Endothelial cell of umbilical vein (primary cell): ENCODE measurements around the gene HNRNPA2B1.
"Not testable (repeated sequence)": the region's sequence is repeated elsewhere in the genome, so short reads cannot be mapped to it uniquely, and the experiment has no call there.

Source experiments
- CTCF ChIP-seq, 2 donors: IDR thresholded peaks; 1 replicate in 1 of 2; 2 replicates in 1 of 2; pipeline ENCODE4 v1.5.1; 2011; ENCODE audit warnings: low read length in 2 of 2, mild to moderate bottlenecking in 2 of 2, moderate library complexity in 2 of 2, control low read depth in 1 of 2, inconsistent platforms in 1 of 2, low read depth in 1 of 2; ENCODE audit not compliant: insufficient read depth in 1 of 2; ENCODE audit errors: extremely low read depth in 1 of 2
- EZH2 ChIP-seq: IDR thresholded peaks from 2 replicates; pipeline ENCODE4 v1.6.1; 2012; ENCODE audit warnings: borderline replicate concordance, low read depth, mild to moderate bottlenecking, moderate library complexity, low read length, inconsistent platforms; ENCODE audit not compliant: severe bottlenecking
- FOS ChIP-seq: IDR thresholded peaks from 2 replicates; pipeline ENCODE4 v1.6.1; 2011; ENCODE audit warnings: mild to moderate bottlenecking, low read length, moderate library complexity, borderline replicate concordance; ENCODE audit not compliant: insufficient read depth
- JUN ChIP-seq: IDR thresholded peaks from 2 replicates; pipeline ENCODE4 v1.6.1; 2011; ENCODE audit warnings: borderline replicate concordance, low read depth; ENCODE audit not compliant: insufficient read length, insufficient read depth
- MYC ChIP-seq: IDR thresholded peaks from one replicate; pipeline ENCODE4 v1.6.1; 2011; ENCODE audit warnings: mild to moderate bottlenecking, low read depth, low read length
- POLR2A ChIP-seq: IDR thresholded peaks from 2 replicates; pipeline ENCODE4 v1.6.1; 2012; ENCODE audit warnings: low read depth, mild to moderate bottlenecking, control low read depth, low read length
- POLR2AphosphoS5 ChIP-seq: IDR thresholded peaks from 2 replicates; pipeline ENCODE4 v1.6.1; 2012; ENCODE audit warnings: low read depth, mild to moderate bottlenecking, control low read depth, low read length, moderate library complexity; ENCODE audit not compliant: insufficient read depth

DNA sequence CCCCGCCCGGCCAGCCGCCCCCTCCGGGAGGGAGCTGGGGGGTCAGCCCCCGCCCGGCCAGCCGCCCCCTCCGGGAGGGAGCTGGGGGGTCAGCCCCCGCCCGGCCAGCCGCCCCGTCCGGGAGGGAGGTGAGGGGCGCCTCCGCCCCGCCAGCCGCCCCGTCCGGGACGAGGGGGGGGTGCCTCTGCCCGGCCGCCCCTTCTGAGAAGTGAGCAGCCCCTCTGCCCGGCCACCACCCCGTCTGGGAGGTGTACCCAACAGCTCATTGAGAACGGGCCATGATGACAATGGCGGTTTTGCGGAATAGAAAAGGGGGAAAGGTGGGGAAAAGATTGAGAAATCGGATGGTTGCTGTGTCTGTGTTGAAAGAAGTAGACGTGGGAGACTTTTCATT, 52.2 kb downstream of the HNRNPA2B1 start:
- TF ChIP-seq POLR2AphosphoS5; EZH2; CTCF (IDR thresholded peaks at IDR 0.05; ENCODE audit: extremely low read depth in 1 of 2, insufficient read depth in 1 of 2, low read depth in 1 of 2, low read length in 2 of 2); POLR2A; FOS; MYC; JUN: not testable (repeated sequence)
